ENCODE measurements around the gene PDK2.

PDK2 gene

DNA sequence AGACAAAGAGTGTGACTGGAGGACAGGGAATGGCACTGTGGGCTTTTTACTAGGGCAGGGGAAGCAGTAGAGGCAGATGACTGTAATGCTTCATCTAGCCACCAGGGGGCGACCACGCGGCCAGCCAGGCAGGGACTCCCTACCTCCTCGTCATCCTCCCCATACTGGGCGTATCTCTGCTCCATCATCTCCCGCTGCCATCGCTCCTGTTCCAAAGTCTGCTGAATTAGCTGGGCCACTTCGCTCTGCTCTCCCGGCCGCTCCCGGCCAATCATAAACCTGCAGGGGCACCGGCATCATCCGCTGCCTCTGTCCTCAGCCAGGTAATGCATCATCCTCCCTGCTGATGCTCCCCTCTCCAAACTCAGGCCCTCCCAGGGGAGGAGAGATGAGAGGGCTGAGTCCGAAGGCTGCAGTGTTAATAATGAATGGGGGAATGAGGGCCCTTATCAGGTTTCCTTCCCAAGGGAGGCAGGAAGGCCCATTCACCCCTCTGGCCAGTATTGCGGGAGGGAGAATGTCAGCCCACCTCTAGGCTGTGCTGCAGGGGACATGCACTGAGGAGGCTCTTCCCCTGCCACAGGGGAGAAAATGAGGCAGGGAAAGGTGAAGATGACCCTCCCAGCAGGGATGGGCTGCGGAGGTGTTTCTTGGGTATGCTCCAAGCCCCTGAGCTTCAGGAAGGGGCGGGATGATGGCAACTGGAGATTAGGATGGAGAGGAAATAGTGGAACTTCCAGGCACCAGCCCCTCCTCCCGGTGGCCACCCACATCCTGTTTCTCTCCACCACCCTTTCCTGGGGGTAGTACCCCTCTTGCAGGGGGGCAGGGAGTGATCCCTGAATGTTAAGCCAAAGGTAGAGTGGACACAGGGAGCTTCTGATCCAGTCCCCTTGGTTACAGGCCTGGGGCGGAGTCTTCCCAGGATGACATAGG lies 45.1 kb downstream of the PDK2 start:
- peak; percentile 82 for DNase-seq

- no peak for DNase-seq
Observed at GRCh38 chr17:50141026-50141744, 46.0 kb downstream of the PDK2 start.

DNA sequence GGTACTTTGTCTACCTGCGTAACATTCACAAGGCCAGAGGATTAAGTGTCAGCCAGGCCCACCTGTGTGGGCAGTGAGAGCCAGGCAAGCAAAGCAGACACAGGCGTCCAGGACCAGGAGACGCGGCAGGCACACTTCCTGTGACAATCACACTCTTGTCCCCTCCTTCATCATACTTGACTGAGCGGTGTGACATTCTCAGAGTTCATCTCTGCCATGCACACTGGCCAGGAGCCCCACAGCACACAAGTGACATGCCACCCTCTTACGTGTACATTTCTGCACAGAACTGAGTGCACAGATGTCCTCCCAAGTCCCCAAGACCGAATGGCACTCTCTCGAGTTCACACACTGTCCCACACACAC lies 46.6 kb downstream of the PDK2 start:
- DNase-seq, result no peak

- no peak for DNase-seq
Observed at GRCh38 chr17:50143461-50144176, 48.5 kb downstream of the PDK2 start.

DNA sequence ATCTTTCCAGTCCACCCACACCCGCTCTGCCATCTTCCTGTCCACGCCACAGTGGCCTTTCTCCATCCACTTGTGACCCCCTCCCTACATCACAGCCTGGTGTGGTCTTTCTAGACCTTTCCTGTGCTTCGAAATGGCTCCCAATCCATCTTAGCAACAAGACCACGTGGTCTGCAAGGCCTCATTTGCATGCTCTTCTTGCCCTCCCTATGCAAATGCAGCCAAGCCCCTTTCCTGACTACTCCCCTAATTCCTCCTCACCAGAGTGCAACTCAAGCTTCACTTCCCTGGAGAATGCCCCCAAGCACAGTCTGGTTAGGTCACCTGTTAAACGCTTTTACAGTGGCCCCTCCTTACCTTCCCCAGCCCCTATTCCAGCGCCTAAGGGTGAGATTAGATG lies 49.2 kb downstream of the PDK2 start:
- DNase-seq, result no peak

DNA sequence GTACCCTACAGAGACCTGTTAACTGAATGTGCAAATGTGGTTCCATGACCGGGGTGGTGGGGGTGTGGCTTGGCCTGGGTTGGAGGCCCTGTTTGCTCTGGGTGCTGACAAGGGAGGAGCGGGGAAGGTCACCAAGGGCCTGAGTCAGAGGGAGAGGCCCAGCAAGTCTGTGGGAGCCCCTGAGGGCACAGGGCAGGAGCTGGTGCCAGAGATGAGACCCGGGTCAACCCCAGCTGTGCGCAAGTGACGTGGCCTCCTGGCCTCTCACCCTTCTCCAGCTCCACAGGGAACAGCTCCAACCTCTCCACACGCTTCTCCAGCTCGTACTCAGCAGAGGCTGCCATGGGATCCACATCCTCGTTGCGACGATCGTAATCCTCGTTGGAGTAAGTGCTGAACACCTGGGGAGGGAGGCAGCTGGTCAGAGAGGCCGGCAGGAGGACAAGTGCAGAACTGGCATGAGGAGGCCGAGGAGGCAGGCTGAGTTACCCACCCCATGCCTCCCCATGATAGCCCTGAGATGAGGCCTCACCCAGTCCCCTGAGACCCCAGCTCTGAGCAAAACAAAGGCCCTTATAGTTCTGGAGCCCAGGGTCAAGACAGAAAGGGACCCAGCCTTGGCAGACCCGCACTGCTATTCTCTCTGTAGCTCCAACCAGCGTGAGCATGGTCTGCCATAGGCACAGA lies 49.8 kb downstream of the PDK2 start:
- DNase-seq, result peak; percentile 19

DNA sequence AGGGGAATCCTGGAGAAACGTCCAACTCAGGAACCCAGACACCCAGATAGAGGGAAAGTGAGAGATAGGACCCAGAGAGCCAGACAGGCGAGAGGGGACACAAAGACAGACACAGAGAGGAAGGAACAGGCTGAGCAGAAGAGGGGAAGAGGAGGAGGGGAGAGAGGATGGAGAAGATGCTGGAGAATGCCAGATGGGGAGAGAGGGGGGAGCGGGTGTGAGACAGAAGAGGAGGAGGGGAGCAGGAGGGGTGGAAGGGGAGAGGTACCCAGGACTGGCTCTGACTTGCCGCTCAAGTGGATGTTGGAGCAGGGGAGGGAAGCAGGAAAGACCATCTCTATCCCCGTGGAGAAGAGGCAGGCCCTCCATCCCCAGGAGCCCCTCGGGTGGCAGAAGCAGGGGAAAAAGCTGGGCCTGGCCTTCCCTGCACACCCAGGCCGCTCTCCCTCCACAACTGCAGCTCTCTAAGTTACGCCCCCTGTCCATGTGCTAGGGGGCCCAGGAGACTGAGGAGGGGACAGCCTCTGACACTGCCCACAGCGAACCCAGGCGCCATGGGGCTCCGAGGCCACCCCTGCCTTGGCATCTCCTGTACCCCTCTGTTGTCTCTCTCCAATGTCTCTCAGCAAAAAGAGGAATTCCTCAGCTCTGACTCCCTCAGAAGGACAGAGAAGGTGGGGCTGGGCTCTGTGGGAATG lies 50.5 kb downstream of the PDK2 start:
- peak; percentile 24 for DNase-seq

- peak; percentile 18 for DNase-seq
Observed at GRCh38 chr17:50146230-50146926, 51.2 kb downstream of the PDK2 start.

DNA sequence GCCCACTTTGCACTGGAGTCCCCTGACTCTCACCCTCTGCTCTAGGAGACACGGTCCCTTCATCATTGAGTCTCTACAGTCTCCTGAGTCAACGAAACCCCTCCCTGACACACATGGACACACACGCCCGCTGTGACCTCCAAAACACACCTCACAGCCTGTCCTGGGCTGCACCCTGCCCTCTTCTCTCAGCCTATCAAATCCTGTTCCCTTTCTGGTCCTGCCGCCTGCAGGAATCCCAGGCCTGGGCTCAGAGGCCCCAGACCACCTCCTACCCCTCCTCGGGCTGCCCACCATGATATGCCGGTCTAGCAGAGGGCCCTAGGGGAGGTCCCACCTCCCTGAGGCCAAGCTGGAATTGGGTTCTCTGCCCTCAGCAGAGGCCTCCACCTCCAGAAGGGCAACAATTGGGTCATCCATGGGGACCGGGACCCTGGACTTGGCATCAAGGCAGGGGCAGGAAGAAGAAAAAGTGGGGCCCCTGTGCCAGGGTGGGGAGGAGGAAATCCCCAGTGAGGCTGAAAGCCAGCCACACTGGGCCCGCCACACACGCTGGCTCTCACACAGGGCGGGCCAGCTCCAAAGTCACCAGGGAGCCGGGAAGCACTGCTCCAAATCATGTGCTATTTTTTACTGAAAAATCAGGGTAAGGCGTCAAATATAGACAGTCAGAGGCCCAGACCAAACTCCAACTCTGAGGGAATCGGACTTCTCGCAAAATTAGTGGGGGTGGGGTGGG lies 51.9 kb downstream of the PDK2 start:
- peak; percentile 21 for DNase-seq

- DNase-seq, result no peak
Observed at GRCh38 chr17:50147841-50148225, 52.7 kb downstream of the PDK2 start.

GRCh38 chr17:50148226-50149090 lies 53.3 kb downstream of the PDK2 start:
- DNase-seq, result peak; percentile 80

DNA sequence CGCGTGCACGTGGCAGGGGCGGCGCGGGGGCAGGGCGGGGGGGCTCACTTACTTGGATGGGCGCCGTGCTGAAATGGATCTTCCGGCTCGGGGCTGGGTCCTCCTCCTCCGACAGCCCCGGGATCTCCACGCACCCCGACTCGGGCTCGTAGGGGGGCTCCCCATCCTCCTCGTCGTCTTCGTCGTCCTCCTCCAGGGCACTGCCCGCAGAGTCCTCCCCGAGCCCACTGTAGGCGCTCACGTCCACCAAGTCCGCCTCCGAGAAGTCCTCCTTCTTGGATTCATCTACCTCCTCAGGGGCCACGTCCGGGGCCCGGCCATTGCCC lies 53.9 kb downstream of the PDK2 start:
- no peak for DNase-seq

- no peak for DNase-seq
Observed at GRCh38 chr17:50149417-50150353, 54.5 kb downstream of the PDK2 start.

GRCh38 chr17:50150354-50151040 lies 55.3 kb downstream of the PDK2 start, which contains the start of gene PPP1R9B:
Gene PPP1R9B (minus strand): TSS chr17:50150677. CDS start chr17:50150513, 164 bp downstream.
- DNase-seq, result no peak

- DNase-seq, result peak; percentile 95
Observed at GRCh38 chr17:50151041-50151936, 56.1 kb downstream of the PDK2 start.

DNA sequence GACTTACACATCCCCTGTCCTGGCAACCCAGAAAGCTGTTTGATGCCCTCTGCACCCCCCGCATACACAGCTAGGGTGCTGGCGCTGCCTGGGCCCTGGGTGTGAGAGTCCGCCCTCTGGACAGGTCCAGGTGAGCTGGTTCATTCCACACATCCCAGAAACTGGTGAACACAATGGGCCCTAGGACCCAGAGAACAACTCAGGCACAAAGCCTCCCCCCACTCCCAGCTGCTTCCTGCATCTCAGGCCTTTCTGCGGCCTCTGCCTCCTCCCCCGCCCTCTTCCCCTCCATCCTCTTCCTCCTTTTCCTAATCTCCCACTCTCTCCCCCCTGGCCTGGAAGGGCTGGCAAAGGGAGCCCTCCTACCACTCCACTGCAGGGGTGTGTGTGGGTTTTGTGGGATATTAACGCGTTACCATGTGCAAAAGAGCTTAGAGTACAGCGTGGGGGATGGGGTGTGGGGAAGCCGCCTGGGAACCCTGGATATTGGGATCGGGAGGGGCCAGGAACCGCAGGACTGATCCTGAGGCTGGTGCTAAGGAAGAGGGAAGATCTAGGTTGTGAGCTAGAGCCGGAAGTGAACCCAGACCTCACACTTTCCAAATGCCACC lies 56.9 kb downstream of the PDK2 start:
- DNase-seq, result peak; percentile 93
